Liver (tissue), 9 donors: ENCODE data around the gene TAL2. TPM values are rescaled to one million over a fixed set of nuclear protein-coding genes. Genes with fewer than 3 reads are reported as not detected.
A peak's percentile ranks its signal among the peaks of the same experiment; 100 is the strongest.

Experiments used
- DNase-seq: peaks from one replicate; pipeline ENCODE4 v3.0.0-alpha.2; 2017; ENCODE audit warnings: low spot score
- H3K27ac ChIP-seq, 2 donors: one replicate each; pipeline ENCODE4 v1.7.0; 2013; ENCODE audit warnings: inconsistent platforms in 2 of 2, low read length in 2 of 2, control low read depth in 1 of 2, low read depth in 1 of 2, mild to moderate bottlenecking in 1 of 2
- H3K27me3 ChIP-seq, 4 donors: one replicate each; pipeline versions ENCODE4 v1.6.1 to v1.7.0; 2013; ENCODE audit warnings: low read length in 3 of 4, inconsistent platforms in 1 of 4, mild to moderate bottlenecking in 1 of 4, moderate library complexity in 1 of 4; ENCODE audit not compliant: control insufficient read depth in 4 of 4, insufficient read depth in 4 of 4
- H3K36me3 ChIP-seq, 4 donors: one replicate each; pipeline versions ENCODE4 v1.6.1 to v1.7.0; 2013; ENCODE audit warnings: low read length in 3 of 4, mild to moderate bottlenecking in 3 of 4, low read depth in 1 of 4, moderate library complexity in 1 of 4; ENCODE audit not compliant: control insufficient read depth in 4 of 4, insufficient read depth in 3 of 4
- H3K4me1 ChIP-seq, 4 donors: one replicate each; pipeline versions ENCODE4 v1.6.1 to v1.7.0; 2013; ENCODE audit warnings: low read length in 3 of 4, mild to moderate bottlenecking in 3 of 4, moderate library complexity in 1 of 4; ENCODE audit not compliant: control insufficient read depth in 4 of 4, insufficient read depth in 4 of 4
- H3K4me3 ChIP-seq, 3 donors: one replicate each; pipeline versions ENCODE4 v1.6.1 to v1.7.0; 2013; ENCODE audit warnings: low read length in 3 of 3, control low read depth in 1 of 3, low read depth in 1 of 3, mild to moderate bottlenecking in 1 of 3
- H3K9ac ChIP-seq, 2 donors: one replicate each; pipeline ENCODE4 v1.7.0; 2013; ENCODE audit warnings: low read length in 2 of 2, mild to moderate bottlenecking in 2 of 2, moderate library complexity in 2 of 2, control low read depth in 1 of 2, low read depth in 1 of 2
- H3K9me3 ChIP-seq, 4 donors: one replicate each; pipeline versions ENCODE4 v1.6.1 to v1.7.0; 2013; ENCODE audit warnings: low read length in 3 of 4; ENCODE audit not compliant: control insufficient read depth in 4 of 4
- EGR1 ChIP-seq, 2 donors: IDR thresholded peaks; 2 replicates each; pipeline ENCODE4 v1.6.1; 2016 to 2018; ENCODE audit warnings: antibody characterized with exemption in 2 of 2, low read depth in 2 of 2
- FOXA1 ChIP-seq: IDR thresholded peaks from 2 replicates; pipeline ENCODE4 v1.6.1; 2016; ENCODE audit warnings: antibody characterized with exemption
- FOXA2 ChIP-seq: IDR thresholded peaks from 2 replicates; pipeline ENCODE4 v1.6.1; 2016; ENCODE audit warnings: antibody characterized with exemption
- GABPA ChIP-seq, 2 donors: IDR thresholded peaks in 1 of 2; conservative IDR thresholded peaks in 1 of 2; 2 replicates each; pipeline ENCODE4 v1.6.1; 2016; ENCODE audit warnings: antibody characterized with exemption in 2 of 2, mild to moderate bottlenecking in 1 of 2, moderate library complexity in 1 of 2
- HNF4A ChIP-seq, 2 donors: conservative IDR thresholded peaks; 2 replicates each; pipeline ENCODE4 v1.6.1; 2016; ENCODE audit warnings: antibody characterized with exemption in 2 of 2, mild to moderate bottlenecking in 2 of 2
- HNF4G ChIP-seq: IDR thresholded peaks from 2 replicates; pipeline ENCODE4 v1.6.1; 2016; ENCODE audit warnings: antibody characterized with exemption
- JUND ChIP-seq, 2 donors: IDR thresholded peaks; 2 replicates each; pipeline ENCODE4 v1.6.1; 2016; ENCODE audit warnings: antibody characterized with exemption in 2 of 2
- NR2F2 ChIP-seq: IDR thresholded peaks from 2 replicates; pipeline ENCODE4 v1.6.1; 2016; ENCODE audit warnings: antibody characterized with exemption
- RAD21 ChIP-seq, 2 donors: IDR thresholded peaks; 2 replicates each; pipeline ENCODE4 v1.6.1; 2016; ENCODE audit warnings: antibody characterized with exemption in 2 of 2, mild to moderate bottlenecking in 2 of 2
- RXRA ChIP-seq, 2 donors: IDR thresholded peaks; 2 replicates each; pipeline ENCODE4 v1.6.1; 2017 to 2018; ENCODE audit warnings: antibody characterized with exemption in 2 of 2, mild to moderate bottlenecking in 1 of 2
- SP1 ChIP-seq: IDR thresholded peaks from 2 replicates; pipeline ENCODE4 v1.6.1; 2018; ENCODE audit warnings: antibody characterized with exemption, mild to moderate bottlenecking
- TAF1 ChIP-seq: conservative IDR thresholded peaks from 2 replicates; pipeline ENCODE4 v1.6.1; 2016; ENCODE audit warnings: antibody characterized with exemption, mild to moderate bottlenecking
- YY1 ChIP-seq: IDR thresholded peaks from 2 replicates; pipeline ENCODE4 v1.6.1; 2016; ENCODE audit warnings: antibody characterized with exemption, mild to moderate bottlenecking
- WGBS: extraction: QIAGEN DNeasy Blood & Tissue Kit; methylation state at CpG from one replicate; pipeline ENCODE4 v1.1.7; 2013; 5-methylcytosine and 5-hydroxymethylcytosine counted together
- polyA plus RNA-seq, 2 donors: library from polyadenylated mRNA; stranded (reverse) in 1 of 2; unstranded in 1 of 2; fragments of 200-250 nt in 1 of 2; fragments of >200 nt in 1 of 2; fragmentation: Nextera tagmentation in 1 of 2; extraction: Ambion mirVana in 1 of 2; gene quantifications; one replicate each; pipeline versions ENCODE4 v1.2.1 to v1.2.3, GENCODE V29; 2013 to 2015
- total RNA-seq, 2 donors: library from RNA; depleted of rRNA; stranded (reverse); fragments of >200 nt; gene quantifications; one replicate each; pipeline ENCODE4 v1.2.3, GENCODE V29; 2014
- TF ChIP-seq, protein P1 (sequence below): fragments of 150-350 bp; IDR thresholded peaks from 2 replicates; pipeline ENCODE4 v1.5.1; 2017; ENCODE audit warnings: improper control_type of control experiment, low read depth, low read length; ENCODE audit not compliant: missing input control
- TF ChIP-seq, protein P2 (sequence below): IDR thresholded peaks from 2 replicates; pipeline ENCODE4 v1.6.1; 2016; ENCODE audit warnings: antibody characterized with exemption
- TF ChIP-seq, protein P3 (sequence below): IDR thresholded peaks from 2 replicates; pipeline ENCODE4 v1.6.1; 2016; ENCODE audit warnings: antibody characterized with exemption
- TF ChIP-seq, protein P4 (sequence below): IDR thresholded peaks from 2 replicates; pipeline ENCODE4 v1.6.1; 2016; ENCODE audit warnings: antibody characterized with exemption, mild to moderate bottlenecking
- TF ChIP-seq, protein P5 (sequence below): IDR thresholded peaks from 2 replicates; pipeline ENCODE4 v1.6.1; 2016; ENCODE audit warnings: antibody characterized with exemption
- donor health status: healthy.
- donor health status: healthy.
- donor health status: healthy.
- donor health status: healthy.
- donor health status: healthy.

The TAL2 gene
- total and polyA plus RNA-seq, 4 donors = 0.19 to 0.20 TPM; not detected in 2

DNA sequence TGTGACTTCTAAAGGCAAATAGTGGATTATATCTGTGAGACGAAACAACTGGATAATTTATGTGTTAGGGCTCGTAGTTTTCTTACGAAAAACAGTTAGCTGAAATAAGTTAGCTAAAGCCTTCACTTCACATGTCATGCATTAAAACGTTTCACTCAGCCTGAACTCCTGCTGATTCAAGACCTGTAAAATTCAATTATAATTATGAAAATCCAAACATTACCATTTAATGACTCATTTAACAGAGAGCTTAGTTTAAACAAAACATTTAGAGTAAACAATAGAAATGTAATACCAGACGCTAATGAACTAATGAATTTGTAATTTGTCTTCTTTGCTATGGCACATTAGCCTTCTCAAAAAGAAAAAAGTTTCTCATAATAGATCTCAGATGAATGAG lies 1.7 kb downstream of the TAL2 start:
- H3K4me1 ChIP-seq = peaks cover 0 to 4% (median 0%) of the 10 kb centered on the region in 4 donors
- H3K27ac ChIP-seq = no peak overlapping the region
- no peaks in the 10 kb centered on the region for H3K27me3 ChIP-seq
- no peak for DNase-seq
- H3K4me3 ChIP-seq = no peak overlapping the region
- WGBS = 90% methylated on average over 5 of the region's 5 CpGs
- H3K9me3 ChIP-seq = no peaks in the 10 kb centered on the region
- no peak overlapping the region for H3K9ac ChIP-seq
- TF ChIP-seq RXRA (IDR thresholded peaks at IDR 0.05) (no peak), HNF4A (conservative IDR thresholded peaks at IDR 0.05) (no peak), TAF1 (no peak), YY1 (no peak), FOXA1 (no peak), SP1 (no peak), JUND (IDR thresholded peaks at IDR 0.05) (no peak), GABPA (IDR thresholded peaks at IDR 0.05 in 1 of 2, conservative IDR thresholded peaks at IDR 0.05 in 1 of 2) (no peak), NR2F2 (no peak), FOXA2 (no peak), HNF4G (no peak), EGR1 (IDR thresholded peaks at IDR 0.05; ENCODE audit: low read depth in 2 of 2) (no peak)
- TF ChIP-seq, protein P1, sequence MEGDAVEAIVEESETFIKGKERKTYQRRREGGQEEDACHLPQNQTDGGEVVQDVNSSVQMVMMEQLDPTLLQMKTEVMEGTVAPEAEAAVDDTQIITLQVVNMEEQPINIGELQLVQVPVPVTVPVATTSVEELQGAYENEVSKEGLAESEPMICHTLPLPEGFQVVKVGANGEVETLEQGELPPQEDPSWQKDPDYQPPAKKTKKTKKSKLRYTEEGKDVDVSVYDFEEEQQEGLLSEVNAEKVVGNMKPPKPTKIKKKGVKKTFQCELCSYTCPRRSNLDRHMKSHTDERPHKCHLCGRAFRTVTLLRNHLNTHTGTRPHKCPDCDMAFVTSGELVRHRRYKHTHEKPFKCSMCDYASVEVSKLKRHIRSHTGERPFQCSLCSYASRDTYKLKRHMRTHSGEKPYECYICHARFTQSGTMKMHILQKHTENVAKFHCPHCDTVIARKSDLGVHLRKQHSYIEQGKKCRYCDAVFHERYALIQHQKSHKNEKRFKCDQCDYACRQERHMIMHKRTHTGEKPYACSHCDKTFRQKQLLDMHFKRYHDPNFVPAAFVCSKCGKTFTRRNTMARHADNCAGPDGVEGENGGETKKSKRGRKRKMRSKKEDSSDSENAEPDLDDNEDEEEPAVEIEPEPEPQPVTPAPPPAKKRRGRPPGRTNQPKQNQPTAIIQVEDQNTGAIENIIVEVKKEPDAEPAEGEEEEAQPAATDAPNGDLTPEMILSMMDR = no peak
- TF ChIP-seq, protein P2, sequence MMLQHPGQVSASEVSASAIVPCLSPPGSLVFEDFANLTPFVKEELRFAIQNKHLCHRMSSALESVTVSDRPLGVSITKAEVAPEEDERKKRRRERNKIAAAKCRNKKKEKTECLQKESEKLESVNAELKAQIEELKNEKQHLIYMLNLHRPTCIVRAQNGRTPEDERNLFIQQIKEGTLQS = no peak
- TF ChIP-seq, protein P3, sequence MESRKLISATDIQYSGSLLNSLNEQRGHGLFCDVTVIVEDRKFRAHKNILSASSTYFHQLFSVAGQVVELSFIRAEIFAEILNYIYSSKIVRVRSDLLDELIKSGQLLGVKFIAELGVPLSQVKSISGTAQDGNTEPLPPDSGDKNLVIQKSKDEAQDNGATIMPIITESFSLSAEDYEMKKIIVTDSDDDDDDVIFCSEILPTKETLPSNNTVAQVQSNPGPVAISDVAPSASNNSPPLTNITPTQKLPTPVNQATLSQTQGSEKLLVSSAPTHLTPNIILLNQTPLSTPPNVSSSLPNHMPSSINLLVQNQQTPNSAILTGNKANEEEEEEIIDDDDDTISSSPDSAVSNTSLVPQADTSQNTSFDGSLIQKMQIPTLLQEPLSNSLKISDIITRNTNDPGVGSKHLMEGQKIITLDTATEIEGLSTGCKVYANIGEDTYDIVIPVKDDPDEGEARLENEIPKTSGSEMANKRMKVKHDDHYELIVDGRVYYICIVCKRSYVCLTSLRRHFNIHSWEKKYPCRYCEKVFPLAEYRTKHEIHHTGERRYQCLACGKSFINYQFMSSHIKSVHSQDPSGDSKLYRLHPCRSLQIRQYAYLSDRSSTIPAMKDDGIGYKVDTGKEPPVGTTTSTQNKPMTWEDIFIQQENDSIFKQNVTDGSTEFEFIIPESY = no peak
- TF ChIP-seq, protein P4, sequence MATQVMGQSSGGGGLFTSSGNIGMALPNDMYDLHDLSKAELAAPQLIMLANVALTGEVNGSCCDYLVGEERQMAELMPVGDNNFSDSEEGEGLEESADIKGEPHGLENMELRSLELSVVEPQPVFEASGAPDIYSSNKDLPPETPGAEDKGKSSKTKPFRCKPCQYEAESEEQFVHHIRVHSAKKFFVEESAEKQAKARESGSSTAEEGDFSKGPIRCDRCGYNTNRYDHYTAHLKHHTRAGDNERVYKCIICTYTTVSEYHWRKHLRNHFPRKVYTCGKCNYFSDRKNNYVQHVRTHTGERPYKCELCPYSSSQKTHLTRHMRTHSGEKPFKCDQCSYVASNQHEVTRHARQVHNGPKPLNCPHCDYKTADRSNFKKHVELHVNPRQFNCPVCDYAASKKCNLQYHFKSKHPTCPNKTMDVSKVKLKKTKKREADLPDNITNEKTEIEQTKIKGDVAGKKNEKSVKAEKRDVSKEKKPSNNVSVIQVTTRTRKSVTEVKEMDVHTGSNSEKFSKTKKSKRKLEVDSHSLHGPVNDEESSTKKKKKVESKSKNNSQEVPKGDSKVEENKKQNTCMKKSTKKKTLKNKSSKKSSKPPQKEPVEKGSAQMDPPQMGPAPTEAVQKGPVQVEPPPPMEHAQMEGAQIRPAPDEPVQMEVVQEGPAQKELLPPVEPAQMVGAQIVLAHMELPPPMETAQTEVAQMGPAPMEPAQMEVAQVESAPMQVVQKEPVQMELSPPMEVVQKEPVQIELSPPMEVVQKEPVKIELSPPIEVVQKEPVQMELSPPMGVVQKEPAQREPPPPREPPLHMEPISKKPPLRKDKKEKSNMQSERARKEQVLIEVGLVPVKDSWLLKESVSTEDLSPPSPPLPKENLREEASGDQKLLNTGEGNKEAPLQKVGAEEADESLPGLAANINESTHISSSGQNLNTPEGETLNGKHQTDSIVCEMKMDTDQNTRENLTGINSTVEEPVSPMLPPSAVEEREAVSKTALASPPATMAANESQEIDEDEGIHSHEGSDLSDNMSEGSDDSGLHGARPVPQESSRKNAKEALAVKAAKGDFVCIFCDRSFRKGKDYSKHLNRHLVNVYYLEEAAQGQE = no peak
- no peaks in the 10 kb centered on the region for H3K36me3 ChIP-seq

DNA sequence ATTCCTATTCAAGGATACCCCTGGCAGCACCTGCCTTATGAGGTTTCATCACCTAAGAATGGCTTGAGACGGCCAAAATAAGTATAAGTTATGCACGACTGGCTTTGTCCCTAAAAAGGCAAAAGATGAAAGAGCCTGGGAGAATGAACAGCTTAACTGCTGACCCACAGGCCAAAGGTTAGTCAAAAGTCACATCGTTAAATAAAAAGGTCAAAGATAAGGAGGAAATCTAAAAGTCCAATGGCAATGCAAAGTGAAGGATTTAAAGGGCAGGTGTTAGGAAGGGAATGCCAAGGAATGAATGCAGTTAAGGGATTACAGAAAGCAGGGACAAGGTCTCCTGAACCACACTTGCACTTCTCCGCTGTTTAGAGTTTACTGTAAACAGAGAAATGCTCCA lies 5.6 kb downstream of the TAL2 start:
- no peak overlapping the region for H3K27ac ChIP-seq
- no peak overlapping the region for H3K9ac ChIP-seq
- WGBS = 40% methylated on average over 4 of the region's 4 CpGs
- no peak for DNase-seq
- no peaks in the 10 kb centered on the region for H3K9me3 ChIP-seq
- no peak overlapping the region for H3K4me3 ChIP-seq
- peaks cover 0 to 21% (median 13%) of the 10 kb centered on the region in 4 donors for H3K4me1 ChIP-seq
- H3K27me3 ChIP-seq = no peaks in the 10 kb centered on the region
- no peaks in the 10 kb centered on the region for H3K36me3 ChIP-seq
- TF ChIP-seq RXRA (IDR thresholded peaks at IDR 0.05) (peak; percentile 38 to 63), JUND (IDR thresholded peaks at IDR 0.05) (no peak), RAD21 (IDR thresholded peaks at IDR 0.05) (no peak), SP1 (no peak), TAF1 (peak; percentile 5), FOXA2 (no peak), NR2F2 (peak; percentile 95), HNF4A (conservative IDR thresholded peaks at IDR 0.05) (peak; percentile 78 to 91), GABPA (IDR thresholded peaks at IDR 0.05 in 1 of 2, conservative IDR thresholded peaks at IDR 0.05 in 1 of 2) (no peak), EGR1 (IDR thresholded peaks at IDR 0.05; ENCODE audit: low read depth in 2 of 2) (no peak), FOXA1 (no peak), HNF4G (peak; percentile 65)
- TF ChIP-seq, protein P3 = no peak
- TF ChIP-seq, protein P5, sequence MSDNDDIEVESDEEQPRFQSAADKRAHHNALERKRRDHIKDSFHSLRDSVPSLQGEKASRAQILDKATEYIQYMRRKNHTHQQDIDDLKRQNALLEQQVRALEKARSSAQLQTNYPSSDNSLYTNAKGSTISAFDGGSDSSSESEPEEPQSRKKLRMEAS = no peak
- TF ChIP-seq, protein P4 = no peak
